GM18499 (cell line): ENCODE data around the gene CYP46A1.

Experiments used
- ATAC-seq: cut with Tn5 transposase; IDR thresholded peaks from one replicate; pipeline ENCODE4 v1.9.1; 2021; ENCODE audit warnings: moderate number of reproducible peaks; ENCODE audit not compliant: insufficient read depth, unreplicated experiment

CYP46A1 gene

DNA sequence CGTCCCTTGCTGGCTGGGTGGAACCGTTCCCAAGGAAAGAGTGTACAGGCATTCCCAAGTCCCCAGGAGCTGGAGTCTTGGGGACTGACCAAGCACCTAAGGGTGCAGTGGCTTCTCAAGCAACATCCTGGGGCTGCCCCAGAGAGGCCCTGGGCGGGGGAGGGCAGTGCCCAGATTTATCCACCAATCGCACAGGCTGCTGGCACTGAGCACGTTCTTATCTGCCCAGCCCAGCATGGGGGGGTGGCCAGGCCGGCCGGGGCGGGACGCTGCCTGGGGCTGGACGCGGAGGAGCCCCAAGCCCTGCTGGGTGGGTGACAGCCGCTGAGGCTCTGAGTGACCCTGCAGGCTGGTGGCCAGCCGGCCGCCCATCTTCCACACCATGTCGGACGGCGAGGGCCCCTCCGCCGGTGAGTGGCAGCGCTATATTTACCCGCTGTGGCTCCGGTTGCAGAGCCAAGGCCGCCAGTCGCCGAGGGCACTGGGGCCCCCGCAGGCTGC is 53.4 kb downstream of the CYP46A1 start:
- ATAC-seq = no peak

GRCh38 chr14:99737956-99738667 is 54.0 kb downstream of the CYP46A1 start:
- no peak for ATAC-seq

DNA sequence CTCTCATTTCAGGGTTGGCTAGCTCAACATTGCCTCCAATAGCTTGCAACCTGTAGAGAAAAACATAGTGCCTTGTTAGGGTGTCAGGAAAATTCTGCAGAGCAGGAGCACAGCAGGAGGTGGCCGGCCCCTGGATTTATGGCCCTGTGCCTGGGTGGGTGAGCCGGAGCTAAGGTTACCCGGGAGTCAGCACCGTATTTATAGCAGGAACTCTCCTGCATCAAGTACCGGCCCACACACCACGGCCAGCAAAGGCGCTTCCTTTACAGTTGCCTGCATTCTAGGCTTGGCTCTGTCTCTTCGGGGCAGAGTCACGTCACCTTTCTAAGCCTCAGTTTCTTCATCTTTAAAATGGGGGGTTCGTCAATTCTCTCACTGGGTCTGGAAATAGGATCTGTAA is 56.3 kb downstream of the CYP46A1 start:
- no peak for ATAC-seq

GRCh38 chr14:99741227-99741976 is 57.3 kb downstream of the CYP46A1 start:
- ATAC-seq = no peak

- ATAC-seq = no peak
Observed at GRCh38 chr14:99742074-99742473, 58.0 kb downstream of the CYP46A1 start.

DNA sequence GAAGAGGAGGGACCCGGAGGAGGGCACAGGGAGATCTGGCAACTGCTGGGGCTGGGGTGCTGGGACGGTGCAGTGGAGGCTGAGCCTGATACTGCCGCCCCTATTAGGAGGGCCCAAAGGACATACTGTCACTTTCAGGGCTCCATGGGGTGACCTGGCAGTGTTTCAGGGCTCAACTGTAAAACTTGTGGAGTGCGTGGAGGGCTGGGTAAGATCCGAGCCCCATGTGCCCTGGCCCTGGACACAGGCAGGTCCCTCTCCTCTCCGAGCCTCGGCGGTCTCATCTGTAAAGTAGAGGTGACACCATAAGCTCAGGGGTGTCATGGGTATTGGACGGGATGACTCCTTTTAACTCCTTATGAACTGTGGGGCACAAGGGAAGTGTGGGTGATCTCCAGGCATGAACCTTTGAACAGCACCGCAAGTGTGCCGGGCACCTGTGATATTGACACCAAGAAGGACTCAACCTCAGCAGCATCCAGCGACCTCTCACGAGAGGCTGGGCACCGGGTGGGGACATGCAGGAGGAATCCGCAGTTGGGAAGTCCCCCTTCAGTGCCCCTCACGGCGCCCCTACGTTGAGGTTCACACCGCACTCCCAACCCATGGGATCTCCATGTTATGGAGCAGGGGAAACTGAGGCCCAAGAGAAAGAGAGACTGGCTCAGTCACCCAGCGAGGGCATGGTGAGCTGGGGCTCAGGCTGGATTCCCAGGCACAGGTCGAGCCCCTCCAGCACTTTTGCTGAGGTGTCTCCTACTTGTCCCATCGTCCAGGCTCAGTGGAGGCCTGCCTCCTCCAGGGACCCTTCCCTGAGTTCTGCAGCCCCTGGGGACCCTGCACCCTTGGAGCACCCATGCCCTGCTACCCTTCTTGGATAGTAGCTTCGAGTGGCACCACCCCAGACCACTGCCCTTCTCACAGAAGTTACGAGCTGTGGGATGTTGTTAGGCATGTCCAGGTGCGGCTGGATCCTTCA is 58.7 kb downstream of the CYP46A1 start:
- no peak for ATAC-seq

GRCh38 chr14:99744199-99744872 is 60.2 kb downstream of the CYP46A1 start:
- no peak for ATAC-seq

DNA sequence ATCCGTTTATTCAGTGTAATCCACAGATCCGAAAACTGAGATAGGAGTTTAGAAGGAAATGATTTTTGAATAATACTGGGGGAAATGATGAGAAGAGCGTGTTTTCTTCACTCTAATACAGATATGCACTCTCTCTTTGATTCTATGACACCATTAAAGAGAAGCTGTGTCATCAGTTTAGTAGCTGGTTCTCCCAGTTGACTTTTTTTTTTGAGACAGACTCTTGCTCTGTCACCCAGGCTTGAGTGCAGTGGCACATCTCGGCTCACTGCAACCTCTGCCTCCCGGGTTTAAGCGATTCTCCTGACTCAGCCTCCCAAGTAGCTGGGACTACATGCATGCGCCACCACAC is 60.8 kb downstream of the CYP46A1 start:
- no peak for ATAC-seq

GRCh38 chr14:99745307-99745951 is 61.3 kb downstream of the CYP46A1 start:
- no peak for ATAC-seq

GRCh38 chr14:99747167-99747566 is 63.1 kb downstream of the CYP46A1 start:
- ATAC-seq = no peak

DNA sequence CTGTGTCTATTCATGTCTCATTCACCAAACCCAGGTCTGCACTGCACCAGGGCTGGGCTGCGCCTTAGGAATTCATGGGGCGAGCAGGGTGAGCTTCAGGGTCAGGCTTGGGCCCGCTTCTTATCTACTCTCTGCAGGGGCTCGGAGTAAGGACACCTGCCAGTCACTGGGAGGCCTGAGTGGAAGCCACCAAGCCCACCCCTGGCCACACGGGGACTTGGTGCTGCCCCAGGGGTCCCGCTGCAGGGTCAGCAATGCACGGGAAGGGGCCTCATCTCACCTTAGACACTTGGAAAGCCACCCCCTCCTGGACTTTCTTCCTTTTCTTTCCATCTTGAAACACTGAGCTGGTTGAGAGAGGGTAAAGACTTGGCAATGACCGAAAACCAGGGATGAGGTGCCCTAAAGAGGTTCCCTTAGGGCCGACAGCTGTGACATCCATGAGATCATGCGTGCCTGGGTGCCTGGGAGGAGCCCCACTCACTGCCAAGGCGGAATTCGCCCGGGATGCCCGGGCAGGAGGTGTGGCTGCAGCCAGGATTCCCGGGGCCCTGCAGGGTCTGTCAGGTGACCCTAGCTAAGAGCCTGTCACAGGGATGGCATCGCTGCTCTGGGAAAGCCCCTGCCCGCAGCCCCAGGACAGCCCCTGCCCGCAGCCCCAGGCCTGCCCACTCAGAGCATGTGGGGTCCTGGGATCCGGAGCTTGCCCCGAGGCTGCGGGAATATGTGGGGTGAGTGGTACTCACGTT is 63.7 kb downstream of the CYP46A1 start:
- no peak for ATAC-seq

GRCh38 chr14:99748529-99748928 is 64.4 kb downstream of the CYP46A1 start:
- no peak for ATAC-seq

- ATAC-seq = no peak
Observed at GRCh38 chr14:99749142-99749541, 65.0 kb downstream of the CYP46A1 start.

DNA sequence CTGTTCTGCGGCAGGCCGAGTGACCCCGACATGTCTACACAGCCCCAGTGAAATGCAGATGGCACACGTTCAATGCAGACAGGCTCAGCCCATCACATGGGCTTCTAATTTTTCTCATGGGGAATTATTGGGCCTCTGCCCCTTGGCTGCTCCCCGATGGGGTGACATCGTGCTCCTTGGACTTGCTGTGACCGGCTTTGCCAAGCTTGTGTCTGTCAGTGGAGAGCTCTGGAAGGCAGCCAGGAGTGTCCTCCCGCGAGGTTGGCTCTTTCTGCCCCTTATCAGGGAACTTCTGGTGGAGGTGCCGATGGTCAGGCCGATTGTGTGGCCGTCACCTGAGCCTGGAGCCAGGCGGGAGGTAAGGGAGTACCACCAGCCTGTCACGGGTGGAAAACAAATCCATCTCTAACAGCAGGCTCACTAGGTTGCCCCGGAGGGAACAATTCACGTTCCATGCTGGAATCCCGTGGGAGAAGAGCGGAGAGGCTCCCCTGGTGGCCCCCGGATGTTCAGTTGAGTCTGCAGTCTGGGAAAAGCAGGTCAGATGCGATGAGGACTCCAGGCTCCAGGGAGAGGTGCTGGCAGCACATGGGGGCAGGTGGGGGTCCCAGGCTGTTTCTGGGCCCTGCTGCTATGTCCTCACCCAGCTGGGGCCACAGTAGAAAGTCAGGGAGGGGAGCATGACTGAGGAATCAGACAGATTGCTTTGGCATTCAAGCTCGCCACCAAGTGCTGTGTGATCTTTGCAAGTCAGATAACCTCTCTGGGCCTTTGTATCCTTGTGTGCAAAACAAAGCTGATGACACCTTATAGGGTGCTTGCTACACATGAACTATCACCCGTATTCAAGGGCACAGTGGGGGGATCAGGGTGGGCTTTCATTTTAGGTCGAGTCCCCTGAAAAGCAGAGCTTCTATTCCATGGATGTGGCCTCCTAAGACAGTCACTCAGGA is 65.9 kb downstream of the CYP46A1 start:
- ATAC-seq = no peak

GRCh38 chr14:99750746-99751450 is 66.8 kb downstream of the CYP46A1 start:
- ATAC-seq = no peak

DNA sequence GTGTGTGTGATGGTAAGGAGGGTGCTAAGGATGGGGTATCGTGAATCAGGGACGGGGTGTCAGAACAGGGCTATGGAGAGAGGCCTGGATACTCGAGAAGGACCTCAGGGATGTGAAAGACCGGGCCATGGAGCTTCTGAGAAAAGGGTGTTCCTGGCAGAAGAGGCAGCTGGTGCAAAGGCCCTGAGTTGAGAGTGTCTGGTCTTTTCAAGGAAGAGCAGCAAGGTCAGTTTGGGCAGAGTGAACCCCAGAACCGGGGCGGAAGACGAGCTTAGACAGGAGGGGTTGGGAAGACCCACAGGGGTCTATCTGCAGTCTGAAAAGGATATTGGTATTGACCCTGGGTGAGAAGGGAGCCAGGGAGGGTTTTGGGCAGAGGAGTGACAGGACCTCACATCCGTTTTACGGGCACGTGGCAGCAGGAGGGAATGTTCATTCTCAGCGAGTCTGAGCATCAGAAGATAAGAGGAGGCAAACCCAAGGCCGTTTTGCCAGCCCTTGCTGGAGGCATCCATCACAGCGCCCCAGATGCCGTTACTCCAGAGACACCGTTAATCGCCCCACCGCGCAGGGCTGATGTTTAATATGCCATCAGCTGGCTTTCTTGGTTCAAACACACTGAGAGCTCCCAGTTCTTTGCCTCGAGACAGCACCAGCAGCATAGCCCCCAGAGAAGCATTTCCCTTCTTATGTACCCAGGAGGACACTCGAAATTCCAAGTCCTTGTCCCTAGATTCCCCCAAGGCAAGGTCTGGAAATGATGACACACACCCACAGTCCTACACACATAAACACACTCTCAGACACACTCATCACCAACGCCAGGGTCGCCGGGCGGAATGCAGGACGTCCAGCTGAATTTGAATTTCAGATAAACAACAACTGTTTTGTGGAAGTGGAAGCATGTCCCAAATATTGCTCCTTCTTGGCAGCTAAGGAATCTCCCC is 67.7 kb downstream of the CYP46A1 start:
- no peak for ATAC-seq
